Frontal cortex (tissue), 4 donors: ENCODE results near the gene HMBS. TPM values are rescaled to one million over a fixed set of nuclear protein-coding genes. Genes with fewer than 3 reads are reported as not detected.
"Not testable (repeated sequence)": the region's sequence is repeated elsewhere in the genome, so short reads cannot be mapped to it uniquely, and the experiment has no call there.

Source experiments
- DNase-seq, 2 donors: peaks; one replicate each; pipeline ENCODE4 v3.0.0; 2012; ENCODE audit warnings: low spot score in 2 of 2
- FAIRE-seq: peaks from 2 replicates; lab custom pipeline; 2012; peaks lifted over from hg19 to GRCh38; lab: Jason Lieb, UNC
- total RNA-seq: library from RNA; depleted of rRNA; stranded (reverse); fragments of >200 nt; gene quantifications from one replicate; pipeline ENCODE4 v1.2.3, GENCODE V29; 2014
- donor health status: control.
- donor health status: control.
- donor health status: control.

The HMBS gene
- total RNA-seq, 1 donor from 2014 or later, result 3.7 TPM

GRCh38 chr11:119100246-119100970 lies 15.7 kb downstream of the HMBS start:
- no peak for DNase-seq
- FAIRE-seq, result no peak

GRCh38 chr11:119100994-119101758 lies 16.5 kb downstream of the HMBS start:
- DNase-seq, result no peak
- FAIRE-seq, result no peak

GRCh38 chr11:119101759-119102423 lies 17.2 kb downstream of the HMBS start, which contains the start of gene DPAGT1:
DPAGT1 (minus strand) TSS chr11:119101853; CDS start chr11:119101655, 198 bp downstream.
- no peak for FAIRE-seq

GRCh38 chr11:119103161-119103664 lies 18.5 kb downstream of the HMBS start:
- DNase-seq, FAIRE-seq: not testable (repeated sequence)

More at GRCh38 chr11:119101759-119102423, 17.2 kb downstream of the HMBS start, which contains the start of gene DPAGT1:
- DNase-seq, result peak; percentile 80 to 83

- DNase-seq (no peak), FAIRE-seq (no peak)
Observed at GRCh38 chr11:119103793-119104192, 19.1 kb downstream of the HMBS start.

GRCh38 chr11:119106564-119107537 lies 22.2 kb downstream of the HMBS start, which contains the start of gene C2CD2L:
C2CD2L (plus strand) TSS chr11:119107344; CDS start chr11:119107742, 398 bp downstream.
- DNase-seq, result peak; percentile 95
- FAIRE-seq, result no peak

- DNase-seq (no peak), FAIRE-seq (no peak)
Observed at GRCh38 chr11:119107538-119108145, 23.0 kb downstream of the HMBS start.

- FAIRE-seq, result no peak
- DNase-seq, result peak in 1 of 2 donors; percentile 37
Observed at GRCh38 chr11:119108146-119108856, 23.6 kb downstream of the HMBS start.

GRCh38 chr11:119108857-119109221 lies 24.2 kb downstream of the HMBS start:
- DNase-seq (no peak), FAIRE-seq (no peak)

- FAIRE-seq (no peak), DNase-seq (no peak)
Observed at GRCh38 chr11:119109843-119110242, 25.2 kb downstream of the HMBS start.

- DNase-seq (no peak), FAIRE-seq (no peak)
Observed at GRCh38 chr11:119110439-119110838, 25.8 kb downstream of the HMBS start.

GRCh38 chr11:119111361-119111925 lies 26.8 kb downstream of the HMBS start:
- DNase-seq (no peak), FAIRE-seq (no peak)

- DNase-seq (no peak), FAIRE-seq (no peak)
Observed at GRCh38 chr11:119112314-119113020, 27.8 kb downstream of the HMBS start.

- no peak for FAIRE-seq
- DNase-seq, result no peak
Observed at GRCh38 chr11:119113716-119114115, 29.0 kb downstream of the HMBS start.

GRCh38 chr11:119114351-119114750 lies 29.7 kb downstream of the HMBS start:
- FAIRE-seq, result no peak
- DNase-seq, result no peak

- no peak for FAIRE-seq
- no peak for DNase-seq
Observed at GRCh38 chr11:119115484-119116234, 31.0 kb downstream of the HMBS start.
